Activated naive CD8-positive, alpha-beta T cell treated with anti-CD3 and anti-CD28 coated beads, Interleukin-2, amount 10 ng/mL, durations not matched to agents 7 days and 5 days (primary cell): ENCODE data around the gene ACP7. TPM values are rescaled to one million over a fixed set of nuclear protein-coding genes. Genes with fewer than 3 reads are reported as not detected.
"Not testable (repeated sequence)": the region's sequence is repeated elsewhere in the genome, so short reads cannot be mapped to it uniquely, and the experiment has no call there.

Experiments
- ATAC-seq: fragments of 150-1000 bp; cut with Tn5 transposase; one replicate; pipeline ENCODE4 v1.10.0; 2021; ENCODE audit warnings: low read depth, moderate library complexity
- POLR2A ChIA-PET: fragments of 350-600 bp; sonication (Branson Sonifier 250); formaldehyde crosslinking; loops from one replicate; lab custom pipeline; 2021; ENCODE audit warnings: antibody characterized with exemption; lab: Charles Lee
- DNase-seq: peaks from one replicate; pipeline ENCODE4 v3.0.0; 2021
- H3K27ac Mint-ChIP-seq: one replicate; pipeline ENCODE4 v1.8.0; 2022; ENCODE audit warnings: mild to moderate bottlenecking, mixed read lengths
- H3K27me3 Mint-ChIP-seq: one replicate; pipeline ENCODE4 v1.8.0; 2022; ENCODE audit warnings: mild to moderate bottlenecking, moderate library complexity, mixed read lengths
- H3K36me3 Mint-ChIP-seq: one replicate; pipeline ENCODE4 v1.8.0; 2021; ENCODE audit warnings: mild to moderate bottlenecking, mixed read lengths
- H3K4me1 Mint-ChIP-seq: one replicate; pipeline ENCODE4 v1.8.0; 2021; ENCODE audit warnings: mixed read lengths
- H3K4me3 Mint-ChIP-seq: one replicate; pipeline ENCODE4 v1.8.0; 2022; ENCODE audit warnings: mild to moderate bottlenecking, moderate library complexity, mixed read lengths
- H3K9me3 Mint-ChIP-seq: one replicate; pipeline ENCODE4 v1.8.0; 2021; ENCODE audit warnings: mixed read lengths
- total RNA-seq, 2 experiments: library from RNA; stranded (reverse); gene quantifications; one replicate each; pipeline ENCODE4 v1.2.3, GENCODE V29; 2021

Gene ACP7
- total RNA-seq, 2 experiments from 2014 or later = not detected

- Mint-ChIP-seq H3K4me3 (no peak overlapping the region), H3K9me3 (no peaks in the 10 kb centered on the region), H3K4me1 (no peaks in the 10 kb centered on the region), H3K27me3 (peaks cover 34% of the 10 kb centered on the region), H3K27ac (no peak overlapping the region), H3K36me3 (no peaks in the 10 kb centered on the region)
- ATAC-seq (no peak), DNase-seq (no peak)
- POLR2A ChIA-PET = no interaction called here
These were observed 16.5 kb downstream of the ACP7 start for GRCh38 chr19:39100500-39101166.

- H3K27ac Mint-ChIP-seq = no peak overlapping the region
- no peaks in the 10 kb centered on the region for H3K4me1 Mint-ChIP-seq
- no peaks in the 10 kb centered on the region for H3K36me3 Mint-ChIP-seq
- H3K4me3 Mint-ChIP-seq = no peak overlapping the region
- H3K27me3 Mint-ChIP-seq = peaks cover 21% of the 10 kb centered on the region
- no peak for DNase-seq
- ATAC-seq = no peak
- POLR2A ChIA-PET = interaction anchor here (0.7 kb wide), 1 partner anchor 232 kb away, joined by 3 read pairs; no protein-coding TSS in a partner anchor
- H3K9me3 Mint-ChIP-seq = no peaks in the 10 kb centered on the region
These were observed 19.0 kb downstream of the ACP7 start for GRCh38 chr19:39103151-39103550.

DNA sequence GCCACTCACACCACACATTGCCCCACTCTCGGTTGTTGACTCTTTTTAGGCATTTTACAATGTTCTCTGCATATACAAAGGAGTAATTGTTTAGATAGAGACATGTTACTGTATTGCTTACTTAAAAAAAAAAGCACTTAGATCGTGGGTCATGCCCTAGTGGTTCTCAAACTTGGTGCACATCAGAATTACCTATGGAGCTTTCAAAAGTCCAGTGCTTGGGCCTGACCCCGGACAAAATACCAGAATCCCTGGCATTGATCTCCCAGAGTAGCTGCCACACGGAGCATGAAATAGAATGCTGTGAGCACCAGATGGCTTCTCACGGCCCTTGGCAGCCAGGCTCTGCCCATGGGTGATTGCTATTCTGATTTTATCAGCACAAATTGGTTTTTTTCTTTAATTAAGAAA, 20.0 kb downstream of the ACP7 start:
- no peak for ATAC-seq
- no peak overlapping the region for H3K27ac Mint-ChIP-seq
- POLR2A ChIA-PET = no interaction called here

DNA sequence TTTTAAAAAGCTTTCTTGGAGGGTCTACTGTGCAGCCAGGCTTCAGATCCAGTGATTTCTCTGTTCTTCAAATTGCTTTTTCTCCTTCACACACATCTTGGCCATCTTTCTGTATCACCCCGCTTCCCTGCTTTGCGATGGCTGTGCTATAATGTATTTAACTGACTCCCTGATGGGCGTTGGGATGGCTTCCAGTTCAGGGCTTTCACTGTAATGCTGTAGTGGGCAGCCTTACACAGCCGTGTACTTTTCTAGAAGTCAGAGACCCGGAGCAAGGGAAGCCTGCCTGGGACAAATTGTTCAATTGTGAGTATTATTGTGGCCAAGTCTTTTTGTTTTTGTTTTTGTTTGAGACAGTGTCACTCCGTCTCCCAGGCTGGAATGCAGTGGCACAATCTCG, 22.0 kb downstream of the ACP7 start:
- no peak overlapping the region for H3K4me3 Mint-ChIP-seq
- DNase-seq (no peak), ATAC-seq (no peak)
- H3K36me3 Mint-ChIP-seq = no peaks in the 10 kb centered on the region
- no peak overlapping the region for H3K27ac Mint-ChIP-seq
- peaks cover 7% of the 10 kb centered on the region for H3K27me3 Mint-ChIP-seq
- H3K9me3 Mint-ChIP-seq = no peaks in the 10 kb centered on the region
- POLR2A ChIA-PET = no interaction called here
- H3K4me1 Mint-ChIP-seq = peaks cover 7% of the 10 kb centered on the region

More for the DNA sequence above, 20.0 kb downstream of the ACP7 start:
- peaks cover 16% of the 10 kb centered on the region for H3K27me3 Mint-ChIP-seq
- no peaks in the 10 kb centered on the region for H3K4me1 Mint-ChIP-seq
- H3K4me3 Mint-ChIP-seq = no peak overlapping the region
- no peaks in the 10 kb centered on the region for H3K36me3 Mint-ChIP-seq
- DNase-seq = no peak
- H3K9me3 Mint-ChIP-seq = no peaks in the 10 kb centered on the region

DNA sequence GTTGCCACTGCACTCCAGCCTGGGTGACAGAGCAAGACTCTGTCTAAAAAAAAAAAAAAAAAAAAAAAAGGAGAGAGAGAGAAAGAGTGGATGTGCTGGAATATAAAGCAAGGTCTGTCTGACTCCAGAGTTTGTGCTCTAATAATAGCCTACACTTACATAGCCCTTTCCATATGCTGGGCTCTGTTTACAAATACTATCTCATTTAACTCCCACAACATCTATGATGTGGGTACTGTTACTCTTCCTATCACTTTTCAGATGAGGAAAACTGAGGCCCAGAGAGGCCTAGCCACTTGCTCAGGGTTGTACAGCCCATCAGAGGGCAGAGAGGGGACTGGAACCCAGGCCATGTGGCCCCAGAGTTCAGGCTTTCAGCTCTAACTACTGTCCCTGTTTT, 25.5 kb downstream of the ACP7 start:
- DNase-seq = no peak
- no peaks in the 10 kb centered on the region for H3K36me3 Mint-ChIP-seq
- H3K9me3 Mint-ChIP-seq = no peaks in the 10 kb centered on the region
- peaks cover 7% of the 10 kb centered on the region for H3K4me1 Mint-ChIP-seq
- H3K4me3 Mint-ChIP-seq = no peak overlapping the region
- POLR2A ChIA-PET = no interaction called here
- no peak overlapping the region for H3K27ac Mint-ChIP-seq
- H3K27me3 Mint-ChIP-seq = peaks cover 4% of the 10 kb centered on the region
- no peak for ATAC-seq

- Mint-ChIP-seq H3K4me3 (no peak overlapping the region), H3K9me3 (no peaks in the 10 kb centered on the region), H3K27me3 (peaks cover 4% of the 10 kb centered on the region), H3K27ac (no peak overlapping the region), H3K4me1 (peaks cover 7% of the 10 kb centered on the region), H3K36me3 (no peaks in the 10 kb centered on the region)
- POLR2A ChIA-PET = no interaction called here
- ATAC-seq (peak; percentile 78), DNase-seq (peak; percentile 81)
These were observed 26.2 kb downstream of the ACP7 start for GRCh38 chr19:39110263-39110967.

GRCh38 chr19:39111593-39112199, 27.5 kb downstream of the ACP7 start:
- POLR2A ChIA-PET = no interaction called here
- peaks cover 7% of the 10 kb centered on the region for H3K4me1 Mint-ChIP-seq

DNA sequence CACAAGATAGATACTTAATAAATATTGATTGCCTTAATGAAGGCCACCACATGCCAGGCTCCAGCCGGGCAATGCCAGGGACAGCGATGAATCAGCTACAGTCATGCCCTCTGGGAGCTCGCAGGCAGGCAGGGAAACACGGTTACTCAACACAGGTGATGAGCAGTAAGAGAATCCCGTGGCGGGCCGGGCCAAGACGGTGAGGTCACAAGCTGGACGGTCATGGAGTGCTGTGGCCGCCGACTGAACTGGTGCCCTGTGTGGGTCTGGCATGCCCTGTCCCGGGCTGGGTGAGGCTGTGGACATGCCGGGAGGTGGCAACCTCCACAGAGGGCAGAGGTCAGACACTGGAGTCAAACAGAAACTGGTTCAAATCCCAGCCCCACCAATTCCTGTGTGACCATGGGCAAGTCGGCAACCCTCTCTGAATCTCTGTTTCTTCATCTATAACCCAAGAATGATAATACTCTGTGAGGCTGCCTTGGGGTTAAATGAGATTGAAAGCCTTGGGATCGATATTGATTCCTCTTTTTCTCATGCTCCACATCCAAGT, 28.2 kb downstream of the ACP7 start:
- Mint-ChIP-seq H3K4me3 (no peak overlapping the region), H3K36me3 (no peaks in the 10 kb centered on the region), H3K27ac (no peak overlapping the region), H3K4me1 (peaks cover 7% of the 10 kb centered on the region), H3K27me3 (peaks cover 4% of the 10 kb centered on the region), H3K9me3 (no peaks in the 10 kb centered on the region)
- no peak for DNase-seq
- POLR2A ChIA-PET = no interaction called here
- no peak for ATAC-seq

More at GRCh38 chr19:39111593-39112199, 27.5 kb downstream of the ACP7 start:
- Mint-ChIP-seq H3K27ac (no peak overlapping the region), H3K36me3 (no peaks in the 10 kb centered on the region), H3K4me3 (no peak overlapping the region), H3K27me3 (peaks cover 4% of the 10 kb centered on the region), H3K9me3 (no peaks in the 10 kb centered on the region)
- ATAC-seq (no peak), DNase-seq (no peak)

- Mint-ChIP-seq H3K27ac (no peak overlapping the region), H3K4me3 (no peak overlapping the region), H3K27me3 (peaks cover 2% of the 10 kb centered on the region), H3K4me1 (peaks cover 7% of the 10 kb centered on the region), H3K9me3 (no peaks in the 10 kb centered on the region), H3K36me3 (no peaks in the 10 kb centered on the region)
- ATAC-seq = no peak
- POLR2A ChIA-PET = no interaction called here
- no peak for DNase-seq
These were observed 29.0 kb downstream of the ACP7 start for GRCh38 chr19:39113199-39113598.

DNA sequence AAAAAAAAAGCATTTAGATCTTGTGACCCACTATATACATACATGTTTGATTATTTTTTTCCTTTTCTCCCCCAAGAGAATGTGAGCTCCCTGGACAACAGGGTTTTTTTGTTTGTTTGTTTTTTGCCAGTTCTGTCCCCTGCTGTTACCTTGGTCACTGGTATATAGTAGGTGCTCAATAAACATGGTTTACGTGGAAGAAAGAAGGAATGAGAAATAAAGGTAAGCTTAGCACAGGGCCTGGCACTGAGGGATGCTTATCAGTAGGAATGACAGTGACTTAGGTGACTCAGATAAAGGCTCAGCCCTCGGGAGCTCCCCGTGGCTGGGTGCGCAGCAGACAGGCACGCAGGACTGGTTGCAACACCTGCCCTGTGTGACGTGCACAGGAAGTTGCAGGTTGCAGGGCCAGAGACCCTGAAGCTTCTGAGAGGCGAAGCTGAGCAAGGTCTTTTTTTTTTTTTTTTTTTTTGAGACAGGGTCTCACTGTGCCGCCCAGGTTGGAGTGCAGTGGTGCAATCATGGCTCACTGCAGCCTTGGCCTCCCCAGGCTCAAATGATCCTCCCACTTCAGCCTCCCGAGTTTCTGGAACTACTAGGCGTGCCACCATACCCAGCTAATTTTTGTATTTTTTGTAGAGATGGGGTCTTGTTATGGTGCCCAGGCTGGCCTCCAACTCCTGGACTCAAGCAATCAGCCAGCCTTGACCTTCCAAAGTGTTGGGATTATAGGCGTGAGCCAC, 31.1 kb downstream of the ACP7 start:
- POLR2A ChIA-PET = interaction anchor here (0.7 kb wide), 3 partner anchors 107 to 399 kb away, joined by 4 to 5 read pairs (median 4); partner anchors contain the start of gene GMFG
- Mint-ChIP-seq H3K27ac (no peak overlapping the region), H3K36me3 (no peaks in the 10 kb centered on the region), H3K9me3 (no peaks in the 10 kb centered on the region), H3K4me1 (peaks cover 6% of the 10 kb centered on the region), H3K4me3 (no peak overlapping the region), H3K27me3 (peaks cover 2% of the 10 kb centered on the region)
- DNase-seq = no peak
- no peak for ATAC-seq

DNA sequence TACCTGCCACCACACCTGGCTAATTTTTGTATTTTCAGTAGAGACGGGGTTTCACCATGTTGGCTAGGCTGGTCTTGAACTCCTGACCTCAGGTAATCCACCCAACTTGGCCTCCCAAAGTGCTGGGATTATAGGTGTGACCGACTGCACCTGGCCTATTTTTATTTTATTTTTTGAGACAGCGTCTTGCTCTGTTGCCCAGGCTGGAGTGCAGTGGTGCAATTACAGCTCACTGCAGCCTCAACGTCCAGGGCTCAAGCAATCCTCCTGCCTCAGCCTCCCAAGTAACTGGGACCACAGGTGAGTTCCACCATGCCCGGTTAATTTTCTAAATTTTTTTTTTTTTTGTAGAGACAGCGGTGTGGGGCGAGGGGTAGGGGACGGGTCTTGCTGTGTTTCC, 32.9 kb downstream of the ACP7 start:
- H3K27ac Mint-ChIP-seq, H3K9me3 Mint-ChIP-seq, H3K4me1 Mint-ChIP-seq, ATAC-seq, H3K36me3 Mint-ChIP-seq, DNase-seq, POLR2A ChIA-PET, H3K27me3 Mint-ChIP-seq, H3K4me3 Mint-ChIP-seq: not testable (repeated sequence)

DNA sequence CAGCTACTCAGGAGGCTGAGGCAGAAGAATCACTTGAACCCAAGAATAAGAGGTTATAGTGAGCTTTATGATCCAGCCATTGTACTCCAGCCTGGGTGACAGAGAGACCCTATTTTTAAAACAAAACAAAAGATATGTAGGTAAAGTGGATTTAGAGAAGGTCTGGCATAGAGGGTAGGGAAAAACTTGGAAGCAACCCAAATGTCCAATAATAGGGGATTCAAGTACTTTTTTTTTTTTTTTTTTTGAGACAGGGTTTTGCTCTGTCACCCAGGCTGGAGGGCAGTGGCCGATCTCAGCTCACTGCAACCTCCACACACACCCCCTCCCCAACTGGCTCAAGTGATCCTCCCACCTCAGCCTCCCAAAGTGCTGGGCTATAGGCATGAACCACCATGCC, 35.7 kb downstream of the ACP7 start:
- peaks cover 10% of the 10 kb centered on the region for H3K4me1 Mint-ChIP-seq
- POLR2A ChIA-PET = interaction anchor here (0.7 kb wide), 1 partner anchor 212 kb away, joined by 4 read pairs; no protein-coding TSS in a partner anchor
- no peaks in the 10 kb centered on the region for H3K9me3 Mint-ChIP-seq
- H3K36me3 Mint-ChIP-seq = no peaks in the 10 kb centered on the region
- ATAC-seq (no peak), DNase-seq (no peak)
- H3K27ac Mint-ChIP-seq = no peak overlapping the region
- no peak overlapping the region for H3K4me3 Mint-ChIP-seq
- H3K27me3 Mint-ChIP-seq = peaks cover 9% of the 10 kb centered on the region
